GM21381 (cell line): Measurements from ENCODE around the gene CDS1.
"Not testable (repeated sequence)": the region's sequence is repeated elsewhere in the genome, so short reads cannot be mapped to it uniquely, and the experiment has no call there.

ENCODE experiments used
- ATAC-seq: cut with Tn5 transposase; IDR thresholded peaks from one replicate; pipeline ENCODE4 v1.9.1; 2021; ENCODE audit warnings: mild to moderate bottlenecking, moderate library complexity; ENCODE audit not compliant: unreplicated experiment

Gene CDS1

DNA sequence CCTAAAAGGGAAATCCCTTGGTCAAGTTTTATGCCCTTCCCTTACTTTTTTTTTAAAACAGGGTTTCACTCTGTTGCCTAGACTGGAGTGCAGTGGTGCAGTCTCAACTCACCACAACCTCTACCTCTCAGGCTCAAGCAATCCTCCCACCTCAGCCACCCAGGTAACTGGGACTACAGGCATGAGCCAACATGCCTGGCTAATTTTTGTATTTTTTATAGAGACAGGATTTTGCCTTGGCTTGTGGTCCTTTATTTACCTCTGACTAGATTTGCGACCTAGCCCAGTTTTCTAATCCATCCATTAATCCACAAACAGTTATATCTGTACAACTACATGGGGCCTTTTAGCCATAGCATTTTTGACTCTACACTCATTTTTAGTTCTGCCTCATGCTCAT lies 23.7 kb downstream of the CDS1 start:
- no peak for ATAC-seq

DNA sequence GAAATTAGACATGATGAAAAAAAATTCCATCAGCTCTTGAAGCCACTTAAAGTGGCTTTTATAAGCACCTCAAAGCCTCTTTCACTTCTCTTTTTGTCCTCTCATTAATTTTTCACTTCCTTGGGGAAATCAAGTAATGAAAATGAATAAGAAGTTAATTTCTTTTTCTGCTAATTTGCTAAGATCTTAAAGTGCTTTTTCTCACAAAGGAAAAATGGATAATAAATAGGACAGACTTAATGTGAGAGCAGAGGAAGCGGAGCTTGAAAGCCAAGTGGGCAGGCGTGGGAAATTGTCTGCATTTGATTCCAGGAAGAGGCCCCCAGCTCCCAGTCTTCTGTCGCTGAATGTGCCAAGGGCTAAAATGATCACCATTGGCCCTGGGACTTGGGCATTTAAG lies 28.6 kb downstream of the CDS1 start:
- no peak for ATAC-seq

DNA sequence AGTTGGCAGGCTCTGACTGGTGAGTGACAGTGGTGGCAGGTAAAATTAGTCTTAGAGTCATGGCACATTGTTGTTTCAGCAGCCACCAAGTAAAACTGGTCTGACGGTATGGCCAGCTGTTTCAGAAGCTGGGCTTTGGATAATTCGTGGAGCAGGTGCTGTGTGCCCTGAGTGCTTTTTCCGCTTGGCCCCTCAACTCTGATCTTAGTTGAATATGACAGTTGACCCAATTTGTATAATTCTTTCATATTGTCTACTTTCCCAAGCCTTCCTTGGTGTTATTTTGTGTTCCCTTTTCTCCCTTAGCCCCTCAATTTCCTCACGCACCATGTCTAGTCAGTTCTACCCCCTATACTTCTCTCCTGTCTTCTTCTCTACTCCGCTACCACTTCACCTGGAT lies 32.0 kb downstream of the CDS1 start:
- no peak for ATAC-seq

DNA sequence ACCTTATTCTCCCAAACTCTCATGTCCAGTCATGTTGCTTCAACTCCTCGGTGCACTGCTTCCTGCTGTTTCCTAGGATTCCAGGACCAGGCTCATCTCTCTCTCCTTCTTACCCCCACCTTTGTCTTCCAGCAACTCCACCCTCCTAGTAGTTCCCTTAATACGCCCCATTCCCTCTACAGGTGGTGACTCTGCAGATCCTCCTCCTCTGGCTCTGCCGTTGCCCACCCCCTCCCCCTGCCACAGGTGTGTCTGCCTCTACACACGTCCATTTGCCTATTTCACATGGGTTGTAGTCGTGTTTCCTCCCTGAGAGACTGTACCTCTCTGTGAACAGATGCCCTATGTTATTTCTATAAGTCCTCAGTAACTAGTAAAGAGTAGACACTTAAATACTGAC lies 32.4 kb downstream of the CDS1 start:
- no peak for ATAC-seq

DNA sequence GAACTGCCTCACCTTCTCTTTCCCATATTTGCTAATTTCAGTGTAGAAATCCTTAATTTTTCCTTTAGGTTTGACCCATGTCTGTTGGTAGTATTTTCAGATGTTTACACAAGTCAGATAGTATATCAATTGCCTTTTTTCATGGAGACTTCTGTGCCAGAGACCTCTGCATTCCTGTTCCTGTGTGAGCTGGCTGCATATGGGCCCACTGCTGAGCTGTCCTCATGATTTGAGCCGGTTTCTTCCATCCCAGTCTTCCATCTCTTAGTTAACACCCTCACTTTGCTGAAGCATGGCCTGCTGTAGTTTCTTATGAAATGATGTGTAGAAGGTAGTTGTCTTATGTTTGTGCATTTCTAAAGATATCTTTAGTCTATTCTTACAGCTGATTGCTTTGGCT lies 40.0 kb downstream of the CDS1 start:
- ATAC-seq: no peak

DNA sequence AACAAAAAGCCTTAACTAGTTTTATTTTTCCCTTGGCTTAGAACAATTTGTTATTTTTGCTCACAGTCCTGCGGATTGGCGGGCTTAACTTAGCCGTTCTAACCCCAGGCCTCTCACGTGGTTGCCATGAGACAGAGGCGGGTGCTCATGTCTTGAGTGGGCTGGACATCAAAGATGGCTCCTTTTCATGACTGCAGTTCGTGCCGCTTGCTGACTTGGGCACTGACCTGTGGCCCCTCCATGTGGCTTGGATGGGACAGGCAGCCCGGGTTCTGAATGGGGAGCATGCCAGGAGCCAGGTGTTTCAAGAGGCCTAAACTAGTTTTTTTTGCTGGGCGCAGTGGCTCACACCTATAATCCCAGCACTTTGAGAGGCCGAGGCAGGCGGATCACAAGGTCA lies 40.7 kb downstream of the CDS1 start:
- no peak for ATAC-seq

DNA sequence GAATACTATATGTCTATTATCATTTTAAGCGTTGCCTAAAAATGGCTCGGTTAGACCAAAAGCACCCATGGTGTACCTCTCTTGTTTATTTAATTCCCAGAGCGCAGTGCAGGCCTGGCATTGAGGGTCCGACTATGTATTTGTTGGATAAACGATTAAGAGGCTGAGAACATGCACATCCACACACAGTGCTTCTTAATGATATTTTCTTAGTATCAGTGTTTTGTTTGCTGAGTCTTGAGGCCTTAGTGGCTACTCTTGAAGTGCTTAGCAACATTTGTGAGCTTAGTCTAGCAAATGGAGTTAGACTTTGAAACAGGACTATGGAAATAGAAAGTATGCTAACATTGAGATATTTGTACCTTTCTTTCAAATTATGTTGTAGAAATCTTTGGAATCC lies 43.7 kb downstream of the CDS1 start:
- ATAC-seq: no peak

DNA sequence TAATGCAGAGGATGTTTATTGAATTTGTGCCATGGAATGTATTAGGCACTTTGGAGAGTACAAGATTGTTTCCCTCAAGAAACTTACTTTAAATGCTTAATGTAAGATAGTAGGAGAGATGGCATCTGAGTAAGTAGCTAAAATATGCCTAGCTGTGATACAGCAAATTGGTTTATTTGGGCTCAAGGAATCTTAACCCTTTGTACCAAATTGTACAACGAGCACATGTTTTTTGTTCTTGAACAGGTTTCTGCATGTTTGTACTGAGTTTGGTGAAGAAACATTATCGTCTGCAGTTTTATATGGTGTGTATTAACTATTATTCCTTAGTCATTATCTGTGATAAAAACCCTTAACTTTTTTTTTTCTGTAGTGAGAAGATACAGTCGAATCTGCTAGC lies 48.6 kb downstream of the CDS1 start:
- no peak for ATAC-seq

DNA sequence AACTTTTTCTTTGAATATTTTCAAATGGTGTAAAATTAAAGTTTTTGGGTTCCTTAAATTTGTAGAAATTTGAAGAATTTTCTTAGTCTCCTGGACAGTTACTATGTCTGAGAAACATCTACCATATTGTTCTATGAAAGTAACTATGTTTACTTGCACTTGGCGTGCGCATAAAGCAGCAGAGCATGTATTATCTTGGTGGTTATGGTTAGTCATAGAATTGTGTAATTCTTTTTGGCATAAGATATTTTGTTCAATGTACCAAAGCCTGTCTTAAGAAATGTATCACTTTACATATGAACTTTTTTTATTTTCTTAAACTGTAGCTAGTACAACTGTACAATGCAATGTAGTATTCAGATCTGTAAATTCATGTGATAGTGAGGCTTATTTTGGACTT lies 49.2 kb downstream of the CDS1 start:
- no peak for ATAC-seq

DNA sequence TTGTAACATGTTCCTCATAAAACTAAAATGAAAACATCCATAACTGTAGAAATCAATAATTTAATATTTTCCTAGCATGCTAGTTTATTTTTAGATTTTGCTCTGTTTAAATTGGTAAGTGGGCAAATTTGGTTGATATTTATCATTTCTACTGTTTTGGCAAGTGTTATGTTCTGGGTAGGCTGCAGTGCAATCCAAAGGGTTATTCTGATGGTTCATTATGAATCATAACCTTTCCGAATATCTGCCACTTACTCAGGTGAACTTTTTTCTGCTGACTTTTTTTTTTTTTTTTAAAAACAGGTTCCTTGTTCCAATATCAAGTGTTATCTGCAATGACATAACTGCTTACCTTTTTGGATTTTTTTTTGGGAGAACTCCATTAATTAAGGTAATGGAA lies 52.0 kb downstream of the CDS1 start:
- no peak for ATAC-seq

DNA sequence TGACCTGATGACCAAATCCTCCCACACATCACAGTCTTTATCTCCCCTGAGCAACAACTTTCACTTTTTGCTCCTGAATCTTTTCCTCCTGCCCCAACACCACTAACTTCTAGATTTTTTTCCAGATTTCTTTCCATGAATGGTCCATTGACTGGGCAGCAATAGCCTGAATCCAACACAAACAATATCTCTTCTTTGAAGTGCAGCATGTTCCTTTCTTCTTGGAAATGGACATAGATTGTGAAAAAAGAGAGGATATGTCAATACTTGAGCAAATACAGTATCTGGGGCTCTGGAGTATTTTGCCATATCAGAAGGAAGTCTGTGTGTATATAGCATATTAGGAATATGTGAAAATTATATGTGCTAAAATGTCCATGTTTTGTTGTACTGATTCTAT lies 55.2 kb downstream of the CDS1 start:
- ATAC-seq: no peak

DNA sequence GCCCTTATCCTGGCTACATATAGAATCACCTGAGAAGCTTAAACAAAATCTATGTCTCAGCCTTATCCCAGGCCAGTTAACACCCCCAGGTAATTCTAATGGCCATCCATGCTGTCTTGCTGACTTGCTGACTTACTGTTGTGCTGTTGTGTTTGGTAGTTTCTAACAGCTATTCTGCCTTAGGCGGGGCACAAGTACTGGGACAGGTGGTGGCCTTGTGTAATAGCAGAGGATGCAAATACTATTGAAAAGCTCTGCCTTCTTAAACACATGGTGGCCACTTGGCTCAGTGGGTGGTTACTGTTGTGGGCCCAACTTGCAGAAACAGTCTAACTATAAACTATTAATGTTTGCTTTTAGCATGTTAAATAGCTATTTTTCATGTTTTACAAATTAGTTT lies 56.2 kb downstream of the CDS1 start:
- ATAC-seq: no peak

DNA sequence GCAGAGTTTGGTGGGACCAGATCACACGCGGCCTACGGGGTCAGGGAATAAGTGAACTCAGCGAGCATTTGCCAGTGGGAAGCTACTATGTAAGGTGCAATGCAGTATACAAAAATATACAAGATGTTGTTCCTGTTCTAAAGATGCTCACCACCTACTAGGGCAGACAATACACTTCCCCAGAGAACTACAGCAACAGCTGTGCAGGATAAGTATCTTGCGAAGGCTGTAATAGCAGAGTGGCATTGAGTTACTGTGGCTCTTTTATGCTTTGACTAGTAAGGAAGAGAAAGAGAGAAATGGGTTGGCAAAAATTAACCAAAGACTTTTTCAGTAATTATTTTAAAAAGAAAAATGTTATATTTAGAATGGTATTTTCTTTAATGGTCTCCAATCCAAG lies 61.2 kb downstream of the CDS1 start:
- no peak for ATAC-seq

DNA sequence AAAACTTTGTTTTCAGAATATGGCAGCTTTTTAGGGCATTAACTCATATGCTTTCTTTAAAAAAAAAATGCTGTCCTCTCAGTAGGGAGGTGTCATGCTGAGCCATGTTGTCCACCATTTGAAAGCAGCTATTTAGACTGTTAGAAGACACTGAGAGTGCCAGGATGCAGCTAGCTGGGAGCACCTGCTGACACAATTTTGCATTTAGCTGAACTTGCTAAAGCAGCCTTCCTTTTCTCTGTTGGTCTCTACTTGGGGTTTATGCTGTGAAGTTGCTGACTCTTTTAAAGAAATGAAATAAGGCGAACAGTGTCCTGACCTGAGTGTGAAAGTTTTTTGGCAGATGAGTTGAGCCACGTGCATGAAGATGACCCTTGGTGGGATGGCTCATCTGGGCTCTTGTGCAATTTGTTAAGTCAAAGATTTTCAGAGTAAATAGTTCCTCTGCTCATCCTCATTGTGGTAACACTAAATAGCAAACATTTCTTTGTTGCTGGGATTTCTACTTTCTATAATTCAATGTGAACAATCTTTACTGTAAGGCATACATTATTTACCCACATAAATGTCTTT lies 64.5 kb downstream of the CDS1 start:
- no peak for ATAC-seq

DNA sequence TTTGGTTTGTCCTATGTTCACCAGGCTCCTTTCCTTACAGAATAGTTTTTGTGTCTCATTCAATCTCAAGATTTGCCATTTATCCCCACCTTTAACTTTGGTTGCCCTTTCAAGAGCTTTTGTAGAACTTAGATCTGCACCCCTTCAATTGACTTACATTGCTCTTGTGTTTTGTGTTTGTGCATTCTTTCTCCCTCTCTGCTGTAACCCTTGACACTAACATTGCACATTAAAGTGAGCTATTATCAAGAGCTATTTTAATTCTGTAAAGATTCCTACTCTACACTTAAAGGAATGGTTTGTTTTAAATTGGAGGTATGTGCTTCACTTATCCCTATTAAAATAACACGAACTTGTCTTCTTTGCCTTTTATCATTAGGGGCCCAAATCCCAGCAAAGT lies 65.3 kb downstream of the CDS1 start:
- no peak for ATAC-seq

DNA sequence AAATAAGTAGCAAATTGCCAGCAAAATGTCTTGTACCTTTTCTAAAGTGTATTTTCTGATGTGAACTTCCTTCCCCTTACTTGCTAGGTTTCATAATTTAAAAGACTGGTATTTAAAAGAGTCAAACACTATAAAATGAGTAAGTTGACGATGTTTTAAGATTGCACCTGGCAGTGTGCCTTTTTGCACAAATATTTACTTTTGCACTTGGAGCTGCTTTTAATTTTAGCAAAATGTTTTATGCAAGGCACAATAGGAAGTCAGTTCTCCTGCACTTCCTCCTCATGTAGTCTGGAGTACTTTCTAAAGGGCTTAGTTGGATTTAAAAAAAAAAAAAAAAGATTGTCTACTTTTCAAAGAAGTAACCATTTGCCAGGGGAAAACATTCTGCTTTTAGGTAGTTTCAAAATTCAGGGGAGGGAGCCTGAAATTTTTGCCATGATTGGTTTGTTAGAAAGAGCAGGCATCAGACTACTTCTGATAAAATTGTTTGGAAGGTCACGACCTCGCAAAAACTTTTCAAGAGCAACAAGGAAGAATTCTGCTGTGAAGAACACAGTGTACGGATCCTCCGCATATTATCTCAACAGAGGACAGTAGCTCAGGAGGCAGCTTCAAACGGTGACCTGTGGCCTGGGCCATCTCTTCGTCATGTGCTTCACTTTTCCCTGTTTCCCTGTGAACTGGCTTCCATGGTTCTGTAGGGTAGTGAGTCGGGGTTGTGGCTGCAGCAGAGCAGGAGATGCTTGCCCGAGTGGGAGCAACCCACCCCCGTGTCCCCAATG lies 66.1 kb downstream of the CDS1 start:
- ATAC-seq: no peak

DNA sequence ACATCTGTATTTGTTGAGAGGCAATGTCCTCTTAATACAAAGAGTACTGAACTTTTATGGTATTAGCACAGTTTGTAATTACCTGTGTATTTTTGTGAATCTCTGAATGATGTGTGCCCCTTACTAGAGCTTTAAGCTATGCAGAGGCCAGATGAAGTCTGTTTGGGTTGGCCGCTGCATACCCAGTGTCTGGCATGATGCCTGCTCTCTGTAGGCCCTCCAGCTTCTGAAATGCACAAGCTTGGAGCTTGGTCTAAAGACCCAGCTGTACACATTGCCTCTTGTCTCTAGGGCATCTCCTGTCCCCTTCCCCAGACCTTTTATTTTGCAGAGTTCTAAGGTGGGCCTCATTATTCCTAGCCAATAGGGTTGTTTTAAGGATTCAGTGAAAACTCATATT lies 68.6 kb downstream of the CDS1 start:
- ATAC-seq: no peak

DNA sequence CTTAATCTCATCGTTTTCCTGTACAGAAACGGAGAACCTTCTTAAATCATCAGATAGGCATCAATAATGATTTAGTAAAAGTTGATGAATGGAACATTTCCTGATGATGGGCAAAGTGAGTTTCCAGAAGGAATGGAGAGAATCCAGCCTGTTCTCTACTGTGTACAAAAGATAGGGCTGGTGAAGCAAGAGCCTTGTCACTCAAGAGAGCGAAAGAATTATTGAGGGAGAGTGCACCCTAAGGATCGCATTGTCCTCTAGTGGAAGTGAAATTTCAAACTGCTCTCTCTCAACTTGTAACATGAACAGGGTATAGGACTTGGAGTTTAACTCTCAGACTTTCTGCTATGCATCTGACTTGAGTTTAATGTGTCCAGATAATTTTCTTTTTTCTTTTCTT lies 69.6 kb downstream of the CDS1 start:
- ATAC-seq: no peak

DNA sequence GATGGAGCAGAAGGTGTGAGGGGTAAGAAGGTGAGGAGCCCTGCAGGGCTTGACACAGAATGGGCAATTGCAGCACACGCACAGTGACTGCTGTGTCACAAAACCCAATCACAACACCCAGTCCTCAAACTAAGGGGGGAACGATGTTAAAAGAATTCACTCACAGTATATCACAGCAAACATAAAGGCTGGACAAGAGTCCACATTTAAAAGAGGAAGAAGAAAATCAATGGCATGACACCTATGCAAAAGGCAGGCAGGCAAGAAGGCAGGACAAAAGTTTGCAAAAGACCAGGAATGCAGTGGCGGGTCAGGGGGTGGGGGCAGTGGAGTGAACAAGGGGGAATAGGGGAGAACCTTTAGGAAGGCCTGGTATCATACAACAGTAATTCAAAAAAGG lies 77.7 kb downstream of the CDS1 start:
- no peak for ATAC-seq

DNA sequence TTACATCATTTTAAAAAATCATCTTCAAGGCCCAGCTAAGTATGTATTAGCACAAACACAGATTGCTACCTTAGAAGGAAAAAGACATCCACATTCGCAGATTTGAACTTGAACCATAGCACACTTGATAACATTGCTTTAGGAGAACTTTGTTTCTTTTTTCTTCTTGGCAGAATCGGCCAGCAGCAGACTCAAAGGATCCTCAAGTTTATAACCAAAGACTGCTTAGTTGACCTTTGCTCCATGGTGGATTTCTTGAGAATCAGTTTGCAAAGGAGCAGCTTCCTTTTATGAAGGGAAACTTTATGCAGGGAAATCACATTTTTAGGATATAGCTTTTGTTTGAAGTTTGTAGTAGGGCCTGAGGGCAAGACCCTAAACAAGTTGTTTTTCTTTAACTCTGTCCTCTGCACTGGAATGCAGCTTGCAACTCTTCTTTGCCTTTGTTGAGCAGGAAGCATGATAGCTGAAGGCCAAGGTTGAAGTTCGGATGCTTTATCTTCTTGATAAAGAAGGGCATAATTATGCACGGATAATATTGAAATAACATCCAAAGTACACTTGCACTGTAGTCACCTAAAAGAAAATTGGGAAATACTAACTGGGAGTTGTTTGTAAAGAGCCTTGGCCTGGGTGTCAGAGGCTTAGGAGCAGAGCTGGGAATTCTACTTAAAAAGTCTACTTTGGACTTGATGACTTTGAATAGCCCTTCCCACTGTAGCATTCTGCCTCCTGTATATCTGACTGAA lies 78.4 kb downstream of the CDS1 start:
- no peak for ATAC-seq

DNA sequence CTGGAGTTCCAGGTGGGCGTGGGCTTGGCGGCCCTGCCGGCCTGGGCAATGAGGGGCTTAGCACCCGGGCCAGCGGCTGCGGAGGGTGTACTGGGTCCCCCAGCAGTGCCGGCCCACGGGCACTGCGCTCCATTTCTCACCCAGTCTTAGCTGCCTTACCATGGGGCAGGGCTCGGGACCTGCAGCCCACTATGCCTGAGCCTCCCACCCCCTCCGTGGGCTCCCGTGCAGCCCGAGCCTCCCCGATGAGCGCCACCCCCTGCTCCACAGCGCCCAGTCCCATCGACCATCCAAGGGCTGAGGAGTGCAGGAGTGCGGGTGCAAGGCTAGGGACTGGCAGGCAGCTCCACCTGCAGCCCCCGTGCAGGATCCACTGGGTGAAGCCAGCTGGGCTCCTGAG lies 81.8 kb downstream of the CDS1 start:
- ATAC-seq: not testable (repeated sequence)

DNA sequence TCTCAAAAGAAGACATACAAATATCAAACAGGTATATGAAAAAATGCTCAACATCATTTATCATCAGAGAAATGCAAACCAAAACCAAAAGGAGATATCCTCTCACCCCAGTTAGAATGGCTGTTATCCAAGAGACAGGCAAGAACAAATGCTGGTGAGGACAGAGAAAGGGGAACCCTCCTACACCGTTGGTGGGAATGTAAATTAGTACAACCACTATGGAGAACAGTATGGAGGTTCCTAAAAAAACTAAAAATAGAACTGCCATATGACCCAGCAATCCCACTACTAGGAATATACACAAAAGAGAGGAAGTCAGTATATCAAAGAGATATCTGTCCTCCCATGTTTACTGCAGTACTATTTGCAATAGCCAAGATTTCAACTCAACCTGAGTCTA lies 83.5 kb downstream of the CDS1 start:
- no peak for ATAC-seq
